Esophagus muscularis mucosa (tissue), 4 donors: ENCODE results near the gene DNTTIP2.
"Not testable (repeated sequence)": the region's sequence is repeated elsewhere in the genome, so short reads cannot be mapped to it uniquely, and the experiment has no call there.

Source experiments
- EP300 ChIP-seq: sonication (generic); formaldehyde crosslinking; IDR thresholded peaks from one replicate; pipeline ENCODE4 v1.6.1; 2017; ENCODE audit warnings: antibody characterized with exemption
- POLR2AphosphoS5 ChIP-seq, 2 donors: sonication (generic); formaldehyde crosslinking; IDR thresholded peaks; one replicate each; pipeline ENCODE4 v1.6.1; 2017; ENCODE audit warnings: antibody characterized with exemption in 2 of 2
- TF ChIP-seq, protein P1 (sequence below), 3 experiments: fragments of 200-600 bp in 2 of 3; fragments of 450-650 bp in 1 of 3; sonication (generic) in 2 of 3; IDR thresholded peaks; one replicate each; pipeline ENCODE4 v1.5.1; 2017 to 2019; ENCODE audit warnings: antibody characterized with exemption in 3 of 3, mild to moderate bottlenecking in 2 of 3, moderate library complexity in 1 of 3

DNA sequence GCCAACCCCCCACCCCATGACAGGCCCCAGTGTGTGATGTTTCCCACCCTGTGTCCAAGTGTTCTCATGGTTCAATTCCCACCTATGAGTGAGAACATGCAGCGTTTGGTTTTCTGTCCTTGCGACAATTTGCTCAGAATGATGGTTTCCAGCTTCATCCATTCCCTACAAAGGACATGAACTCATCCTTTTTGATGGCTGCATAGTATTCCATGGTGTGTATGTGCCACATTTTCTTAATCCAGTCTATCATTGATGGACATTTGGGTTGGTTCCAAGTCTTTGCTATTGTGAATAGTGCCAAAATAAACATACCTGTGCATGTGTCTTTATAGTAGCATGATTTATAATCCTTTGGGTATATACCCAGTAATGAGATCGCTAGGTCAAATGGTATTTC is 31.9 kb upstream of the DNTTIP2 start:
- TF ChIP-seq, protein P1, sequence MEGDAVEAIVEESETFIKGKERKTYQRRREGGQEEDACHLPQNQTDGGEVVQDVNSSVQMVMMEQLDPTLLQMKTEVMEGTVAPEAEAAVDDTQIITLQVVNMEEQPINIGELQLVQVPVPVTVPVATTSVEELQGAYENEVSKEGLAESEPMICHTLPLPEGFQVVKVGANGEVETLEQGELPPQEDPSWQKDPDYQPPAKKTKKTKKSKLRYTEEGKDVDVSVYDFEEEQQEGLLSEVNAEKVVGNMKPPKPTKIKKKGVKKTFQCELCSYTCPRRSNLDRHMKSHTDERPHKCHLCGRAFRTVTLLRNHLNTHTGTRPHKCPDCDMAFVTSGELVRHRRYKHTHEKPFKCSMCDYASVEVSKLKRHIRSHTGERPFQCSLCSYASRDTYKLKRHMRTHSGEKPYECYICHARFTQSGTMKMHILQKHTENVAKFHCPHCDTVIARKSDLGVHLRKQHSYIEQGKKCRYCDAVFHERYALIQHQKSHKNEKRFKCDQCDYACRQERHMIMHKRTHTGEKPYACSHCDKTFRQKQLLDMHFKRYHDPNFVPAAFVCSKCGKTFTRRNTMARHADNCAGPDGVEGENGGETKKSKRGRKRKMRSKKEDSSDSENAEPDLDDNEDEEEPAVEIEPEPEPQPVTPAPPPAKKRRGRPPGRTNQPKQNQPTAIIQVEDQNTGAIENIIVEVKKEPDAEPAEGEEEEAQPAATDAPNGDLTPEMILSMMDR (IDR thresholded peaks at IDR 0.05) = not testable (repeated sequence)
- not testable (repeated sequence) for TF ChIP-seq POLR2AphosphoS5 (IDR thresholded peaks at IDR 0.05); EP300
